CD4-positive, alpha-beta T cell treated with Interleukin-10 for 1 hour (primary cell): ENCODE data around the gene VWA8.
"Not testable (repeated sequence)": the region's sequence is repeated elsewhere in the genome, so short reads cannot be mapped to it uniquely, and the experiment has no call there.

Experiments used
- DNase-seq: peaks from one replicate; pipeline ENCODE4 v3.0.0-alpha.2; 2020

Gene VWA8

DNA sequence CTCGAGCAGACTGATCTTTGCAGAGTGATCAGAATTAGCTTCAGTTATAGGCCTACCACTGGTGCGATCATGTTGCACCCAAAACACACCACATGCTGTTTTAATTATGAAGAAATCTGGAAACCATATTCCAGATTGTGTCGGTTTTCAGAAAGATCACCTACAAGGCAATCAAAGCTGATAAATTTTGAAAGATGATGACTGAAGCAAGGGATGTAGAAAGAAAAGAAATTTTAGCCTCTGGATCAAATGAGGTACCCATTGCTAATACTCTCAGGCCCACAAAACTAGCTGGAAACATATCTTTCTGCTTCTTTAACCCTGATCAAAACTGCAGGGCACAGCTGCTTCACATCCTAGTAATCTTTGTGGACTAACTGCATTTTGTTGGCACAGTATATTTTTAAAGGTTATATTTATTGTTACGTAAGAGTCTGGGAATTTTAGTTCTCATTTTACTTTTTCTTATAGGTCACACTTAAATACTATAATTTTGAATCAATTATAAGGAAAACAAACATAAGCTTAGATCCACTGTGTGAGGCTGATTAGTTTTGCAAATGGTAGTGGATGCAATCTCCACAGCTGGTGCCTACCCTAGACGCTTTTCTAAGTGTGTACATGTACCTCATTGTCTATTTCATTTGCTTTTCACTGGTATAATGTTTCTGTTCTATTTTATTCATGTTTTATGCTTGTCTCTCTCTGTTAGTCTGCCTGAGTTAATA is 352.6 kb downstream of the VWA8 start:
- DNase-seq = no peak

GRCh38 chr13:41606646-41607045 is 354.3 kb downstream of the VWA8 start:
- no peak for DNase-seq

DNA sequence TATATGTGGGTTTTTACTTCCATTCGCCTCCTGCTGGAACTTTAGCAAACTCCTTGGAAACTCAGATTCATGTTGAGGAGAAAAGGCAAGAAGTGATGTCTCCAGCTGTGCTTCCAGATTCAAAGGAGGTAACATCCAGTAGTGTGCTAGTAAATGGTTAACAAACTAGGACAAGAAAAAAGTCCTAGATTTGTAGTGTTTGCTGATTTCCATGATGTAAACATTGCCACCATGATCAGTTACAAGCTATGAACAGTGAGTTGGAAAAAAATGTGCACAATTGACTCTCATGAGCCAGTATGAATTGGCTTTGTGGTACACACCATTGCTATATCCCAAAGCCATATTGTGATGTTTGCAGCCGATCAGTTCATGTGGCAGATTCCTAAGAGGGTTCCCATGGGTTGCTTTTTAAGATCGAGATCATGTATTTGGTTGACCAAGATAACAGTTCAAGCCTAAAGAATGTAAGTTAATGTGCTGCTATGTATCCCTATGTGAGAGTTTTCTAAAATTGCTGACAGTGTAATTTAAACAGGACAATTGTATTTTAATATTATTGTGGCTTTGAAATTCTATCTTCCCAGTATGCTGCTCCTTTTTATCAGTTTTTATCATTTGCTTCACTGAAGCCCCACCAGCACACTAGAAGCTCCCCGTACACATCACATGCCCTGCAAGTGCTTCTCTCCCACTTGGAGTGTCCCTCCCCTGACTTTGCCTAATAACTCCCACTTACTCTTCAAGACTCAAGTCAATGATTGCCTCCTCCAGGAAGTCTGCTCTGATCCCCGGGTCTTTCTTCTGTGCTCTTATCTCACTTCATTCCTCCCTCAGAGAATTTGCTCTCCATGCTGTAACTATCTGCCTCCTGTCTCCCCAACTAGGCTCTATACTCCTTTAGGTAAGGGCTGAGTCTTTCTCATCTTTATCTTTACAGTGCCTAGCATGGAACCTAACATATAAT is 355.3 kb downstream of the VWA8 start:
- DNase-seq = no peak

DNA sequence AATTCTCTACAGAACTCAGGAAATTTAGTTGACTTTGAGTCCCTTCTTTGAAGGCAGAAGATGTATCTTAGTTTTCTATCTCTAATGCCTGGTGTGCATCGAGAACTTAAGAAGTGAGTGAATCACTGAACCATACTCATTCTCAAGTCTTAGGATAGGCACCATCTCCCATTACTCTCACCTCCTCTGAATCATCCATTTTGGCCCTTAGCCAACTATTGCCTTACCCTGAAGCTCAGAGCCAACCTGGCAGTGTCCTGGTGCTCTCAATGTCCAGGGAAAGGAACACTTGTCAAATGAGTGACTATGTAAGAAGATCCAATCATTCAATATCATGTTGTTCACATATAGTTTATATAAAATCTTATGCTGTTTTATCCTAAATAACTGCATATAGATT is 357.0 kb downstream of the VWA8 start:
- no peak for DNase-seq

- DNase-seq = no peak
Observed at GRCh38 chr13:41601718-41602445, 359.0 kb downstream of the VWA8 start.

DNA sequence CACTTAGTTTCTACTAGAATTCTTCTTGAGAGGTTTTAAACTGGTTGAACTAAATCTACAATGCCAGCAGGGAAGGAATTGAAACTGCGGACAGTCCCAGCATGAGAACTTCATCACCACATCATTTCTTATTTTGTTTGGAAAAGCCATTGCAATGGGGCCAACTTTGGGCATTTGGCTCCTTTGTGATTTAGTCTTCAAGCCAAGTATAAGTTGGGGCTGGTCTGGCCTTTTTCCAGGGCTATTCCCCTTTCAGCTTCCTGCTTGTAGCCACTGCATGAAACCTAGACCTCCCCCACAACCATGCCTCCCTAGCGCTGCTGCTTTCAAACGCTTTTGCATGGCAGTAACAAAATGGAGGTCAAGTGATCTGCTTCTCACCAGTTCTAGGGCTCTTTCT is 361.3 kb downstream of the VWA8 start:
- DNase-seq = no peak

GRCh38 chr13:41597348-41598041 is 363.4 kb downstream of the VWA8 start:
- no peak for DNase-seq

- DNase-seq = no peak
Observed at GRCh38 chr13:41596190-41596589, 364.7 kb downstream of the VWA8 start.

DNA sequence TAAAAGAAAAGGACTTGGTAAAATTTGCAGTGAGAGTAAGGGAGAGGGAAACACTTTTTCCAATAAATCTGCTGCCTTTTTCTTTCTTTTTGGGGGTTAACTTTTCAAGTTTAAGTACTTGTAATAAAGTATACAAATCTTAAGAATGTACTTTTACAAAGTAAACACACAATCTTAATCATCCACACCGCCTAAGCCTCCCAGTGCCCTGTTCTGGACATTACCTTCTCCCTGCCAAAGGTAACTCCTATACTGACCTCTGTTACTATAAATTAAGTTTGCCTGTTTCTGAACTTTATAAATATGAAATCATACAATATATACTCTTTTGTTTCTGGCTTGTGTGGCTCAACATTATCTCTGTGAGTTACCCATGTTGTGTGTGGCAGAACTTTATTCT is 365.6 kb downstream of the VWA8 start:
- DNase-seq = no peak

DNA sequence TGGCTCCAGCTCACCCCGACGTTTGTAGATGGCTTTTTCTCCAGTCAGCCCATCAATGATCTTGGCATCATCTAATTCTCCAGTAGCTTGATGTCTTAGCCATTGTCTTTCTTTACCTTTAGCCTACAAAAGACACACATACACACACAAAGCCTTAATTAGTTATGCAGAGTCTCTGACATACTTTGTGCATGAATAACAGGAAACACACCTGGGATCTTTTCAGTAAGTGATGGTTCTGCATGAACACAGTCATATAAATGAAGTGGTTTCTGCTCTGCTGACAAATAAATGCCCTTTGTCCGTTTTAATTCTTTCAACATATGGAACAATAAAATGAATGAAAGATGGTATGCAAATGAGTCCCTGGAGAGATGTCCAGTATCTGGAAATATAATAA is 370.3 kb downstream of the VWA8 start:
- no peak for DNase-seq

- no peak for DNase-seq
Observed at GRCh38 chr13:41590122-41590521, 370.8 kb downstream of the VWA8 start.

DNA sequence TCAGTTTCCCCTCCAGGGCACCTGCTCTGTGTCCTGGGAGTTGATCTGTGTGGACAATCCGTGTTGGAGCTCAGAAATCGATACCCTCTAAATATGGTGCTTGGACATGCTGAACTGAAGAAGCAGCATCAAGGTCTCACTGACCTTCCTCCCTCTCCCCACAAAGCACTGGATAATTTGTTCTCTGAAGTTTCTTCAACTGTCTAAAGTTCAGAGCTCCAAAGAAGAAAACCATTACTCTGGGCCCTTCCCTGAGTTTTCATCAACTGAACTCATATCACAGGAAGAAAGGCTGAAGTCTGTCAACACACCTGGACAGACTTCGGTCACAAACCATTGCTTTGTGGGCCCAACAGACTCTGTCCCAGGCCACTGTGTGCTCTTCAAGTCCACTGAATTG is 371.5 kb downstream of the VWA8 start:
- no peak for DNase-seq

- no peak for DNase-seq
Observed at GRCh38 chr13:41588899-41589298, 372.0 kb downstream of the VWA8 start.

- DNase-seq = no peak
Observed at GRCh38 chr13:41588448-41588847, 372.5 kb downstream of the VWA8 start.

- peak; percentile 23 for DNase-seq
Observed at GRCh38 chr13:41587490-41587889, 373.4 kb downstream of the VWA8 start.

- no peak for DNase-seq
Observed at GRCh38 chr13:41586216-41586615, 374.7 kb downstream of the VWA8 start.

GRCh38 chr13:41582027-41582463 is 378.9 kb downstream of the VWA8 start:
- DNase-seq = no peak

DNA sequence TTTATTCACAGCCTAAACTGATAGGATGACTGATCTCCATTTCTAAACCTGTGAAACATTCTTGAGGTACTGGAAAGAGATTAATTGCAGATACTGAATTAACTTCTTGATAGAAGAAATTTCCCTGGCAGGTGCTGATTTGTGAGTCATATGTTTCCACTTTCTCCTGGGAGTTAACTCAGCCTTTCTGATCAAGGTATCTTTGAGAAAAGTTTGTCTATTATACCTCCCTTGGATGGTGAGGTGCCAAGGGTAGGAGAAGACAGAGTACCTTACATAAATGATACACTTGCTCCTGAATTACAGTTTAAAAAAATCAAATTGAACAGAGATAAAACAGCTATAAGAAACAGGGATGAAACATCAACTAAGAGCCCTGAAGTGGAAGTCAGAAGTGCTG is 380.6 kb downstream of the VWA8 start:
- DNase-seq = no peak

- no peak for DNase-seq
Observed at GRCh38 chr13:41579881-41580280, 381.0 kb downstream of the VWA8 start.

DNA sequence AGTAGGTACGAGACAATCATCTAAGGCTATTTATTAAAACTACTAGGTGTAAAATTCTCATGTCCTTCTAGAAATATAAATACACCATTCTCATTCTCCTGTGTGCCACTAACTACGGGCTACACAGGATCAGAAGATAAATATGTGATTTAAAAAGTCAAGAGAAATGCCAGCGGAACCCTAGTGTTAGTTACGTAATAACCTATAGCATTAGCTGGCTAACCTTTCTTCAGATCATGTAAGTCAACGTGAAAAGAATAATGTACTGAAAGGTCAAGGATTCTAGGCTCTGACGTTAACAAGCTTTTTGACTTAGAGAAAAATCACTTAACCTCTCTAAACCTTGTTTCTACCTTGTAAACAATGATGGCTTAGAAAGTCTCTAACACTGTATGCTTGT is 381.7 kb downstream of the VWA8 start:
- no peak for DNase-seq

GRCh38 chr13:41578371-41578770 is 382.5 kb downstream of the VWA8 start:
- DNase-seq = no peak

DNA sequence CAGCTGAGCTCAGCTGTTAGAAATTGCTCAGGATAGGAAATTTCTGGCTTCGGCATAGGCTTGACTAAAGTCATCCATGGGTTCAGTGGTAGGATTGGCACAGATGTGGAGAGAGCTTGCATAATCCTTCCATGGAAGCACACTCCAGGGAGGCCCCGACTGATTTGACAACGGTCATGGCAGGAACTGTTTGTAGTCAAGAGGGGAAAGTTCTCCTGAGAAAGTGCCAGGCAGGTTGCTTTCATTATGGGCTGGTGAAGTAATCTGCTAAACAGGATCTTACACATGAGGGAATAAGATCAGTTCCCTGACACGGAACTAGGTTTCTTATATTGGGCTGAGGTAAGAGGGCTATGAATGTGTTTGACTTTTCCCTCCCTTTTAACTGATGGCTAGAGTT is 383.5 kb downstream of the VWA8 start:
- no peak for DNase-seq

DNA sequence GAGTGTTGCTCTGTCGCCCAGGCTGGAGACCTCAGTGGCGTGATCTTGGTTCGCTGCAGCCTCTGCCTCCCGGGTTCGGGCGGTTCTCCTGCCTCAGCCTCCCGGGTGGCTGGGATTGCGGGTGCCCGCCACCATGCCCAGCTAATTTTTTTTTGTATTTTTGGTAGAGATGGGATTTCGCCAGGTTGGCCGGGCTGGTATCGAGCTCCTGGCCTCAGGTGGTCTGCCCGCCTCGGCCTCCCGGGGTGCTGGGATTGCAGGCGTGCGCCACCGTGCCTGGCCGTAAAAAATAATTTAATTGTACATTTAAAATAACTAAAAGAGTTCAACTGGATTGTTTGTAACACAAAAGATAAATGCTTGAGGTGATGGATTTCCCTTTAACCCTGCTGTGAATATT is 387.3 kb downstream of the VWA8 start:
- not testable (repeated sequence) for DNase-seq
